G401 (cell line): ENCODE results near the gene VIP. TPM values are rescaled to one million over a fixed set of nuclear protein-coding genes. Genes with fewer than 3 reads are reported as not detected.
A peak's percentile ranks its signal among the peaks of the same experiment; 100 is the strongest.

Experiments
- DNase-seq: peaks from one replicate; pipeline ENCODE4 v3.0.0-alpha.2; 2015; ENCODE audit warnings: low spot score
- in situ Hi-C: cut with HindIII; loops from 2 replicates; pipeline ENCODE4 v1.10.0; 2016; ENCODE audit warnings: low sequenced_read_pairs, mixed read lengths
- total RNA-seq: library from RNA; depleted of rRNA; stranded (reverse); fragments of >200 nt; shearing (Covaris generic); gene quantifications from 2 replicates; pipeline ENCODE4 v1.2.3, GENCODE V29; 2014; rRNA removed

The VIP gene
- total RNA-seq, 1 experiment from 2014 or later: not detected

- DNase-seq: no peak
- in situ Hi-C loops: no loop called here
These were observed 20.6 kb downstream of the VIP start for GRCh38 chr6:152771061-152771687.

- DNase-seq: peak; percentile 40
- in situ Hi-C loops: no loop called here
These were observed 24.8 kb downstream of the VIP start for GRCh38 chr6:152775428-152775827.

DNA sequence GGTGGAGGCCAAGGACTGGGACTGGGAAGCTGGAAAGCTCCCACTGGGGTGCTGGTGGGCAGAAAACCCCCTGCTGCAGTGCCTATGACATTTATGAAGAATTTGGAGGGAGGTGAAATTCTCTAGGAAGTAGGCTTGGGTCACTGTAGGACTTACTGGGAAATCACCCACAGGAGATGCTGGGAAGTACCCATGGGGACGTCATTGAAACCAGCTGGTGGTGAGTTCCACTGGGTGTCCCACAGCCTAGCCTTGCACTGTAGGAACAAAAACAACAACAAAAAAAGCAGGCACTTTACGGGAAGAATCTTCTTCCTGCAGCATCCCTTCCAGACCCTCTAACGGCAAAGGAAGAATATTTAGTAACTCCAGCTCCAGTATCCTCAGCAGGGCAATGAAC, 26.2 kb downstream of the VIP start:
- in situ Hi-C loops: no loop called here
- DNase-seq: no peak

- DNase-seq: no peak
- in situ Hi-C loops: no loop called here
These were observed 32.8 kb downstream of the VIP start for GRCh38 chr6:152783217-152783878.

- DNase-seq: peak; percentile 88
- in situ Hi-C loops: no loop called here
These were observed 44.1 kb downstream of the VIP start for GRCh38 chr6:152794696-152795095.

- DNase-seq: no peak
- in situ Hi-C loops: no loop called here
These were observed 53.6 kb downstream of the VIP start for GRCh38 chr6:152804150-152804549.

Other genes with a start within 250 kb of the VIP start
- 0.85 and 17.0 TPM in 2 replicates for gene SYNE1, start 113.4 kb upstream of the VIP start, total RNA-seq
- not detected in 2 replicates for gene MYCT1, start 52.9 kb upstream of the VIP start, total RNA-seq
- gene FBXO5, start 232.2 kb downstream of the VIP start, total RNA-seq: 30.5 and 32.5 TPM in 2 replicates